NCI-H2081 treated with DMSO at 0.1 percent for 48 hours (cell line): ENCODE data around the gene GRM1.

ENCODE experiments used
- DNase-seq: peaks from one replicate; lab custom pipeline; 2025; lab: John Stamatoyannopoulos, UW

Gene GRM1

GRCh38 chr6:146335336-146335735 is 306.5 kb downstream of the GRM1 start:
- DNase-seq, result no peak

DNA sequence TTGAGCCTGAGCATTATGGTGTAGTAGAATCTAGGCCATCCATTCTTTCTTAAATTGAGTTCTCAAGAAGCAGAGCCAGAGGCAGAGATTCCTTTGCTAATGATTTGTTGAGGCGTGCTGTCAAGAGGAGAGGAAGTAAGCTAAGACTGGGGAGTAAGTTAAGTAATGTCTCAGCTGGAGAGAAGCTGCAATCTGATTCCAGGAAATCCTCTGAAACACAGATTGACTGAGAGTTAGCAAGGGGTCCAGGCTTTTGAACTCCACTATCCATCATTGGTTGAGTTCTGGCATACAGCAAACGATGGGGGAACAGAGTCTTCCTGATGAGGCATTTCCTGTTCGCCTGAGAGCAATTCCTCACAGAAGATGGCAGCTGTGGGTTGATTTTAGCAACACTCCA is 307.3 kb downstream of the GRM1 start:
- DNase-seq, result no peak

DNA sequence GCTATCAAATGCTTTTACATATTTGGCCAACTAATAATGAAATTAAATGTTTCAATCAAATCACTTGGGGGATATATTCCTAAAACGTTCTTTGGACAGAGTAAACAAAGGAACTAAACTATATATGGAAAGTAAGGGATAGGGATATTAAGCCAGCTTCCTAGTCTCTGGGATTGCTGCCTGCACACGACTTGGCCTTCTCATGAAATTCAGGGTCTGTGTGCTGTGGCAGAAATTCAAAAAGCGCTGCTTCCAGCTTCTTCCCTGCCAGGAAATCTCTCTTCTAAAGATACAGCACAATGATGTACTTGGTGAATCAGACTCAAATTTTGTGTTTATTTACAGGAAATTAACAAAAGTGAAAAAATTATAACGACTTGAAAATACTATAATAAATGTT is 308.5 kb downstream of the GRM1 start:
- DNase-seq, result no peak

DNA sequence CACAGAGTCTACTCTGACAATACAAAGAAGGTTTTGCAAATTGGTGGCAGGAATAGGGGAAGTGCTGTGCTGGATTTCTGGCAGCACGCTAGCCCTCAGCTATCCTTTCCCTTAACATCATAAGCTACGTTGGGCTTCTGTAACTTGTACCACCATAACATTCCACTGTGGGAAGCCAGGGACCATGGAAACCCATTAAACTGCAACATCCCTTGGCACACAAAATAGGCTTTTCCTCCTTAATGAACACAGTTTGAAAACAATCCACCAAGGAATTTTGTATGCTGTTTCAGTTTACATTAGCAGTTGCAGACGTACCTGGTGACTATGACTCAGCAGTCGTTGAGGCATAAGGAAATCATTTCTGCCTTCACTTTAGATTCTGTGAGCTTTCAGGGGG is 310.9 kb downstream of the GRM1 start:
- DNase-seq, result no peak

DNA sequence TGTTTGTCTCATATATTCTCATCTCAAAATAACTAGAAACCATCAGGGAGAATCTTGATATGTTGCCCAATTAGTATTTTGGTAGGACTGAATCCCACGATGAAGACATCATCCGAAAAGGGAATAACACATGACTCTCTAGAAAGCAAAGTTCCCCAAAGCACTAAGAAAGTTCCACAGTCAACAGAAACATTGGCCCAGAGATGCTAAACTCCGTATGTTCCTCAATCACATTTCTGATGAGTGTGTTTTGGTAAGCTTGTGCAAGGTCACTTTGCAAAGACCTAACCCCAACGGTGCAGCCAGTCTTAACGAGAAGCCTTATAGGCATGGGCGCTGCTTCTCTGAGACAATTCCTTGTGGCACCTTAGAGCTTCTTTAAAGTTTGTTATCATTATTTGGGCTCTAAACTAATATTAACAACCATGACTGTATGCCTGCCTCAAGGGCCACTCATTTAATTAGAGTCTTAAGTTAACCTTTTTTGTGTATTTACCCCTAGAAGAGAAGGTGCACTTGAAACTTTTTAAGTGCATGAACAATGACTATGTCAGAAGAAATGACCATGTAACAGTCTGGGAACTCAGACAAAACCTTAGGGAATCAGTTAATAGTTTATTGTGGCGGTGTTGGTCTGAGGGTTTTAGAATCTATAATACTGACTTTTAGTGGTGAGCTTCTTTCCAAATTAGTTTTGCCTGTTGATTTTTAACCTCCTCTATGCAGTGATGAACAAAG is 312.8 kb downstream of the GRM1 start:
- no peak for DNase-seq

GRCh38 chr6:146345598-146345997 is 316.7 kb downstream of the GRM1 start:
- no peak for DNase-seq

DNA sequence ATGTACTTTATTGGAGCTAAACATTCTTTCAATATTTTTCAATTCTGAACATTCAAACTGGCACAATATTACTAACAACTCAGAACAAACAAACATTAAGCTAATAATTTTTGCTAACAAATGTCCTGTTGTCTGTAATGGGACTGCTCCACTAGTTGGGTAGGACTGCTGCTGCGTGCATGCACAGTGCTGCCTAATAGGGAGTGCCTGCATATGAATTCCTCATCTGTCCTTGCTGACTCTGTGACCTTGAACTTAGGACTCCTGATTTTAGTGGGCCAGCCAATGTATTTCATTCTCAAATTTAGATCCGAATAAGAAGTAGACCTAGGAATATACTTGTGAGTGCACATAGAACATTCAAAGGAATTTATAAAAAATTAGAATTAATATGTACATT is 318.2 kb downstream of the GRM1 start:
- DNase-seq, result no peak

GRCh38 chr6:146347690-146348089 is 318.8 kb downstream of the GRM1 start:
- DNase-seq, result peak; percentile 52

GRCh38 chr6:146351018-146351417 is 322.2 kb downstream of the GRM1 start:
- no peak for DNase-seq

GRCh38 chr6:146352163-146352562 is 323.3 kb downstream of the GRM1 start:
- no peak for DNase-seq

DNA sequence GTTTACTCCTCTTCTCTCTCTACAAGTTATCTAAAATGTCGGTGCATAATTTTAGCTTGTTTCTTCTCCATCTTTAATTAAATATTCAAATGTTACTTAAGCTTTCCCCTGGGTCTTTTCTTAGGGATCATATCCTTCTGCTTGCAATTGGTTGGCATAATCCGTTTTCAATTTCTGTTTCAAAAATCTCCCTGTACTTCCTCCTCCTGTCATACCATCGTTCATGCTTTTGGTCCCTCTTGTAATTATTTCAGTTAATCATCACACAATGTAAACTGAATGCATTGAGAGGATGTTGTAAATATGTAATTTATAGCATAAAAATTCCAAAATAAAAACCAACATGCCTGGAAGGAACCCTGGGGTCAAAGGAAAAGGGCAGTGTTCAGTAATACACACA is 325.6 kb downstream of the GRM1 start:
- DNase-seq, result no peak

GRCh38 chr6:146355521-146356100 is 326.7 kb downstream of the GRM1 start:
- no peak for DNase-seq

DNA sequence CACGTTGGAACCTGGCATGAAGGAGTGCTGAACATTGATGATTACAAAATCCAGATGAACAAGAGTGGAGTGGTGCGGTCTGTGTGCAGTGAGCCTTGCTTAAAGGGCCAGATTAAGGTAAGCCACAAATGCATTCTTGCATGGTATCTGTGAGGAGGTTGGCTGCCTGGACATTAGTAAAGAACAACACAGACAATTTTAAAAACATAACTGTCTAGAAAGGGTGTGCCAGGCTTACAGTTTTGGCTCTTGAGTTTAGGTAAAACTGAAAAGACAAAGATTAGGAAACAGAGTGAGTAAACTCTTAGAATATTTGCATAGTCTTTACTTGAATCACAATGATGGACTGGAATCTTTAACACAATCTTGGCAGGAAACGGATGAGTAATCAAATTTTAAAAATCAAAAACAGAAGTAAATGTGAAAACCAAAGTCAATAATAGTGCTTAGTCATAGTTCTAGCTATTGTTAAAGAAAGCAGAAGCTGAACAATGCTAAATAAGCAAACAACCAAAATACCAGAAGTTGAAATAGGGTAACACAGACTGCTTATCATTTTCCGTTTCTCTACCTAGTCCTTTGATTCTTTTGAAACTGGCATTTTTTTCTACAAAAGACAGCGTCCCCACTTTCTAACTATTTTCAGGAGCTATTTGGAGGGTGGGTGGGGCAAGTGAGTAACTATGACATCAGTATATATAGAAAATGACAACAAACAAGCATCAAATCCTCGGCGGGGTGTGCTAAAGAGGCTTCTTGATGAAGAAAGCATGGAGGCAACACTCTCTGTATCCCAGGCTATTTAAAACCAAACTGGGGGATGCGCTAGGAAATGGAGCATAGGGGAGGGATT is 328.9 kb downstream of the GRM1 start:
- DNase-seq, result no peak

DNA sequence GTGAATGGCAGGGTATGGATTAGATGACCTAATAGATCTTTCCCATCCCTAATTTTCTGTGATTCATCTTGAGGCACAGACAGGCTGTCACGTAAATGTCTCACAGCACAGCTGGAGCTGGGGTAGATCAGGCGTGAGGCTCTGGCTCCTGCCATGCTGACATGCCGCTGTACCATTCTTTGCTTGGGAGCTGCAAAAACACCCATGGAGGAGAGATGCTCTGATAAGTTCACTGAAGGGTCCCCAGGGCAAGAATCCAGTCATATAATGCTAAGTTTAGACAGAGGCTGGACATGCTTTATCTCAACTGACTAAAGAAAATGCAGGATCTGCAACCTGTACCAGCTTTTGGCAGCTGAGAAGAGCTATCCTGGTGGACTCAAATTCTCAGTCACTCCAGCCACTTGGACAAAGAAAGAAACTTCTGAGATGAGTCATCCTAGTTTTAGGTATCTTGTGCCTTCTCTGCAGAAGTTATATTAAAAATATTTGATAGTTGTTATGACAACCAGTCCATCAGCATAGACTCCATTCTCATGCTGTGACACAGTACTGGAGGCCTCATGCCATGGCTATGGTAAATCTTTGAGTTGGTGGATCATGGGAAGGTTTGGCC is 329.7 kb downstream of the GRM1 start:
- DNase-seq, result no peak

DNA sequence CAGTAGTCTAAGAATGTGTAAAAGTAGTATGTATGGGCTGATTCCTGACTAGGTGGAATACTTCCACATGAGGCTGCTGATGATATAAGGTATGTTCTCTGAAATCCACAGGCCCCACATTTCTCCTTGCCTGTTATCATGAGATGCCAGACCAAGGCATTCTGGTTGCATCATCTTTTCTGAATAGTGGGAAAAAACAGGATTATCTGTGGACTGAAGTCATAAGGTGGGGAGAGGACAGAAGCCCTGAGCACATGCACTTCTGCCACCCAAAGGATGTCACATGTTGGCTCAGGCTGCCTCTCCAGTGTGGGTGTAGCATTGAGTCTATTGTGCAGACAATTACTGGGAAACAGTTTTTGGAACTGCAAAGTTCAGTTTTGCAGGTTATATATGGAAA is 330.3 kb downstream of the GRM1 start:
- no peak for DNase-seq

DNA sequence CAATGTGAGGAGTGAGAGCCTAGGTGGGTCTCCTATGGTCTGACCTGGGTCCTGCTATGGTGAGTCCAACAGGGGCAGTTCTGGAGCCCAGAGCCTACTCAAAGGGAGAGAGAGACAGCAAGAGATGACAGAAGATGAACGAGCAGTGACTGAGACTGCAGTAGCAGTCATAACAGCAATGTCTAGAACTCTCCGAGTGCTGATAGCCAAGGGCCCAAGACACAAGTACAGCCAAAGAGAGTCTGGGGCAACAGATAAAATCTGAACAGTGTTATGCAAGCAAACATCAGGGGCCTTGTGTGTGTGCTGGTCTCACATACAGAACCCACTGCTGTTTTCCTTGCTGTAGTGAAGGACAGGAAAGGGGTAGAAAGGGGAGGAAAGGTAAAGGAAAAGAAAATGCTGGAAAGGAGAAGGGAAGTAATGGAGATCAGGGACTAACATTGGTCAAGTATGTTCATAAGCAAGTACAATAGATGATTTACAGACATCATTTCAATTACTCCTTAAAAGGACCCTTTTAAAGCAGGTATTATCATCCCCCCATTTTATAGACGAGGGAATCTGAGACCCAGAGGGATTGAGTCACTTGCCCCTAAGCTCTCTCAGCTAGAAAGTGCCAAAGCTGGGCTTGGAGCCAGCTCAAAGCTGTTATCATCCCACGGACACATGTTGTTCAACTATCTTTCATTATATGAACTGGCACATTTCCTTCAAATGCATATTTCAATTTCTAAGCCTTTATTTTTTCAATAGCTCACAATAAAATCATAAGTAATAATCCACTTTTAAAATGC is 332.5 kb downstream of the GRM1 start:
- no peak for DNase-seq

GRCh38 chr6:146363838-146364607 is 335.2 kb downstream of the GRM1 start:
- no peak for DNase-seq

GRCh38 chr6:146364816-146365594 is 336.1 kb downstream of the GRM1 start:
- DNase-seq, result no peak

DNA sequence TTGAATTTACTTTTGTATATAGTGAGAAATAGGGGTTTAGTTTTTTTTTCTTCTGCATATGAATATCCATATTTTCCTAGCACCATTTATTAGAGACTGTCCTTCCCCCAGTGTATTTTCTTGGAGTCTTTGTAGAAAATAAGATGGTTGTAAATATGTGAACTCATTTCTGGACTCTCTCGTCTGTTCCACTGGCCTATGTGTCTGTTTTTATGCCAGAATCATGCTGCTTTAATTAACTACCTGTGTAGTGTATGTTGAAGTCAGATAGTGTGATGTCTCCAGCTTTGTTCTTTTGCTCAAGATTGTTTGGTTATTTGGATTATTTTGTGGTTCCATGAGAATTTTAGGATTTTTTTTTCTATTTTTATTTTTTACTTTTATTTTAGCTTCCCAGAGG is 338.2 kb downstream of the GRM1 start:
- DNase-seq, result no peak

GRCh38 chr6:146369866-146370265 is 341.0 kb downstream of the GRM1 start:
- DNase-seq, result no peak
